Stimulated activated naive CD8-positive, alpha-beta T cell treated with anti-CD3 and anti-CD28 coated beads, Interleukin-15, Interleukin-2, amounts not matched to agents 100 ng/mL and 50 ng/mL, for 24 hours (primary cell): Measurements from ENCODE around the gene OR10V1.

Experiments used
- H3K27ac Mint-ChIP-seq: one replicate; pipeline ENCODE4 v1.8.0; 2021; ENCODE audit warnings: mild to moderate bottlenecking, mixed read lengths
- H3K27me3 Mint-ChIP-seq: one replicate; pipeline ENCODE4 v1.8.0; 2021; ENCODE audit warnings: mixed read lengths
- H3K36me3 Mint-ChIP-seq: one replicate; pipeline ENCODE4 v1.8.0; 2021; ENCODE audit warnings: low read depth, mixed read lengths
- H3K4me1 Mint-ChIP-seq: one replicate; pipeline ENCODE4 v1.8.0; 2021; ENCODE audit warnings: low read depth, mixed read lengths
- H3K4me3 Mint-ChIP-seq: one replicate; pipeline ENCODE4 v1.8.0; 2021; ENCODE audit warnings: mild to moderate bottlenecking, mixed read lengths
- H3K9me3 Mint-ChIP-seq: one replicate; pipeline ENCODE4 v1.8.0; 2021; ENCODE audit warnings: mixed read lengths

The OR10V1 gene

DNA sequence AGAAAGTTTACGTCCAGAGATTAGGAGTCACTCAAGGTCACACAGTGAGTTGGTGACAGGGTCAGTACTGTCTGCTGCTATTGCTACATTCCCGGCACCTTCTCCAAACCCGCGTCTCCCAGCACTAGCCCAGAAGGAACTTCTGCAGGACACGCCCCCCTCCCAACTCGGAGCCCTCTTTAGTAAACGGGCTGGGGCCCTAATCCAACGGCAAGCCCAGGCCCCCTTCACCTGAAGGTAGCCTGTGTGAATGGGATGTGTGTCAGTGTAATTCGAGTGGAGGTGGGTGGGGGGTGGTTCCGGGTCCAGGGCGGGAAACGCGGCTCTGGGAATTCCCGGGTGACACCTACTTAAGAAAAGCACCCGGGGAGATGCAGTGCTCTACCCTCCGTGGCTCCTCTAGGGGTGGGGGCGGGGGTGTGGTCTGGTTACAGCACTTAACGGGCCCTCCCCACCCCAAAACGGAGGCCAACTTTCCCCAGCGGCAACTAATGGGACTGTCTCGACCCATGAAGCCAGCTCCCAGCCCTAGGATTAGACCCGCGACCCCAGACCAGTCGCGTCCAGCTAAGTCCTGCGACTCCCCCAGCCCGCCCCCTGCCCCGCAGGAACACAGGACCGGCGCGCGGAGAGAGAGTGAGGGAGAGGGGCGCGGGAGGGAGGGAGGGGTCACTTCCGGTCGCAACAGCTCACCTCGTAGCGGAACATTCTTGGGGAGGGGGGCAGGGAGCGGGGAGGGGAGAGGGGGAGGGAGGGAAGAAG is 45.3 kb downstream of the OR10V1 start:
- H3K4me3 Mint-ChIP-seq = peak overlapping the region; percentile 93
- H3K27me3 Mint-ChIP-seq = no peaks in the 10 kb centered on the region
- H3K4me1 Mint-ChIP-seq = peaks cover 54% of the 10 kb centered on the region
- no peaks in the 10 kb centered on the region for H3K9me3 Mint-ChIP-seq
- peak overlapping the region; percentile 90 for H3K27ac Mint-ChIP-seq
- peaks cover 42% of the 10 kb centered on the region for H3K36me3 Mint-ChIP-seq

DNA sequence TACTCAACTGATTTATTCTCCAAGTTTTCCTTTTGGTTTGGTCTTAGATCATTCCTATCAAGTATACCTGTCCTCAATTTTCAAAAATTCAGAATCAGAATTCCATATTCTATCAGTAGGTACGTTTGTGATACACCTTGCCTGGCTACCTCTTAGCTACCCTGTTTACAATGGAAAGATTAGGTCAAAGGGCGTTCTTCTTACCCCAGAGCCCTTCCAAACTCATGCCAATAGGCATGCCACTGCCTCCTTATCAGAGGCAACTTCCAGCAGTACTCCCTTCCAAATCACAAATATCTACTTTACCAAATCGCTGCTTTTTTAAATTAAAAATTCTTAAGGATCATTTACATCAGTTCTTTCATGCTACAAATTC is 45.8 kb downstream of the OR10V1 start:
- H3K4me3 Mint-ChIP-seq = peak overlapping the region; percentile 93
- H3K9me3 Mint-ChIP-seq = no peaks in the 10 kb centered on the region
- H3K4me1 Mint-ChIP-seq = peaks cover 59% of the 10 kb centered on the region
- H3K27ac Mint-ChIP-seq = peak overlapping the region; percentile 90
- H3K36me3 Mint-ChIP-seq = peaks cover 47% of the 10 kb centered on the region
- no peaks in the 10 kb centered on the region for H3K27me3 Mint-ChIP-seq

DNA sequence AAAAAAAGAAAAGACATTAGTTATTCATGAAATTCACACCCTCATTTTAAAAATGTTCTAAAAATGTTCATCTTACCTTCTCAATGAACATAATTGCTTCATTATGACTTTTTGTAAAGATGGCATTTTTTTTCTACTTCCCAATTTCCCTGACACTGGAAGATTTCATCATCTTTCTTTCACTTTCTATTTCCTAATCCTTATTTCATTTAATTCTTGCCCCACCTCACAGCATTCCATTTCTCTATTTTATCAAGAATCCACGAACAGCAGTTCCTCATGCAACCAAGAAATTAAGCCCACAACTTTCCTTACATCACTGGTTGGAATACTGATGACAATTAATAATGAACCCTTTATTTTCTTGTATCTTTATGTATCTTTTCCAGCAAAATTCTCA is 46.7 kb downstream of the OR10V1 start:
- no peaks in the 10 kb centered on the region for H3K27me3 Mint-ChIP-seq
- H3K4me3 Mint-ChIP-seq = peak overlapping the region; percentile 93
- peaks cover 60% of the 10 kb centered on the region for H3K4me1 Mint-ChIP-seq
- no peaks in the 10 kb centered on the region for H3K9me3 Mint-ChIP-seq
- H3K27ac Mint-ChIP-seq = peak overlapping the region; percentile 90
- H3K36me3 Mint-ChIP-seq = peaks cover 48% of the 10 kb centered on the region
